NK-92 (cell line): Measurements from ENCODE around the gene ZBTB9.

Experiments
- DNase-seq: peaks from one replicate; lab custom pipeline; 2025; ENCODE audit not compliant: unreplicated experiment; lab: John Stamatoyannopoulos, UW

Gene ZBTB9

DNA sequence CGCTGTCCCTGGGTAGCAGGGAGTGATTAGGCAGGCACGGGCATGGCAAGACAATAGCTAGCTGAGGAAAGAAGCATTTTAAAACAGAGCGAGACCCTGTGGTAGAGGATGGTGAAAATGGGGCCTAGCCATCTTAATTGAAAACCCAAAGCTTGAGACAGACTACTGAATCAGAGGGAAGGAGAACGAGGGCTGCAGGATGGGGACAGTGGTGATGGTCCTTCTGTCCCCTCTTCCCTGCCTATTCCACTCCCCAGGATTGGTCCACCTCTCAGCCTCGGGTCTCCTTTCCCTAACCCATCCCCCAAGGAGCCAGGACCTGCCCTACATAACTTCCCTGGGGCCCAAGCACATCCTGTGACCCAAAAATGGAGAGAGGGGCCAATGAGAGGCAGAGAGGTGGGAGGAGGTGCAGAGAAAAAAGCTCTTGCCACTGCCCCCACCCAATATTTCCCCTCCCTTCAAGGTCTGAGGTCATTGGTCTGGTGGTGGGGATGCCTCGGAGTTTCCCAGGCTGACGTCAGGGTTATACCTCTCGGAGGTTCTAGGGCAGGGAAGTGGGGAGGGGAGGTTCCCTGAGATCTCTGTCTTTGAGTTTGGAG, 35.6 kb upstream of the ZBTB9 start:
- DNase-seq: no peak

- no peak for DNase-seq
Observed at GRCh38 chr6:33419580-33420490, 34.5 kb upstream of the ZBTB9 start, which contains the start of gene SYNGAP1. Gene SYNGAP1 (plus strand): TSS chr6:33420065. CDS start chr6:33420265, 200 bp downstream.

- DNase-seq: no peak
Observed at GRCh38 chr6:33420491-33421343, 33.7 kb upstream of the ZBTB9 start.

GRCh38 chr6:33421344-33421643, 33.1 kb upstream of the ZBTB9 start:
- no peak for DNase-seq

- no peak for DNase-seq
Observed at GRCh38 chr6:33423777-33424176, 30.6 kb upstream of the ZBTB9 start.

DNA sequence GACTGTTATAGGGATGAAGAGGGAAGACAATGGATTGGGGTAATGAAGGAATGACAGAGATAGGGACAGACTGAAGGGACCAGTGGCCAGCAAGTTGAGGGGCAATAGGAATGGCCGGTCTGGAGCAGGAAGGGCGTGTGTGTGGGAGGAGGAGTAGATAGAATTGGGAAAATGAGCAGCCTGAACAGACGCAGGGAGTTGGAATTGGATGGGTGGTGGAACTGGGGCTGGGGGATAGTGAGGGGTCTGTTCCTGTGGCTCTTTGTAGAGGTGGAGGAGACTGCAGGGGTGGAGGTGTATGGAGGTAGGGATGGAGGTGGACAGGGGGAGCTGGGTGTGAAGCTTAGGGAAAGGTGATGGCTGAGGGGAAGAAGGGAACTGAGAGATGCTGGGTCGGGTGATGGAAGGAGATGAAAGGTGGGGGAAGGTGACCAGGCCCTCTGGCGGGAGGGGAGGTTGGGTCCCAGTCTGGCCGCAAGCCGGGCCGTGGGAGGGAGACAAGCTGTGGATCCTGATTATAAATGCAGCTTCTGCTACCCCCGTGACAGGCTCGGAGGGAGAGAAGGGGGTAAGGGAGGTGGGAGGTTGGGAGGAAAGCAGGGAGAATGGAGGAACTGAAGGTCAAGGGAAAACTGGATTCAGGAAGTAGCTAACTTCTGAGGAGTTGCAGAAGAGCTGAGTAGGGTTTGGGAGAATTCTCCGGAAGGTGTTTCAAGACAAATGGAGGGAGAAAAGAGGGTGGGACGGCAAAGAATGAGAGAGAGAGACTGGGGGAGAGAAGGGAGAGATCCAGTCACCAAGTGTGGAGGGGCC, 29.3 kb upstream of the ZBTB9 start:
- no peak for DNase-seq

DNA sequence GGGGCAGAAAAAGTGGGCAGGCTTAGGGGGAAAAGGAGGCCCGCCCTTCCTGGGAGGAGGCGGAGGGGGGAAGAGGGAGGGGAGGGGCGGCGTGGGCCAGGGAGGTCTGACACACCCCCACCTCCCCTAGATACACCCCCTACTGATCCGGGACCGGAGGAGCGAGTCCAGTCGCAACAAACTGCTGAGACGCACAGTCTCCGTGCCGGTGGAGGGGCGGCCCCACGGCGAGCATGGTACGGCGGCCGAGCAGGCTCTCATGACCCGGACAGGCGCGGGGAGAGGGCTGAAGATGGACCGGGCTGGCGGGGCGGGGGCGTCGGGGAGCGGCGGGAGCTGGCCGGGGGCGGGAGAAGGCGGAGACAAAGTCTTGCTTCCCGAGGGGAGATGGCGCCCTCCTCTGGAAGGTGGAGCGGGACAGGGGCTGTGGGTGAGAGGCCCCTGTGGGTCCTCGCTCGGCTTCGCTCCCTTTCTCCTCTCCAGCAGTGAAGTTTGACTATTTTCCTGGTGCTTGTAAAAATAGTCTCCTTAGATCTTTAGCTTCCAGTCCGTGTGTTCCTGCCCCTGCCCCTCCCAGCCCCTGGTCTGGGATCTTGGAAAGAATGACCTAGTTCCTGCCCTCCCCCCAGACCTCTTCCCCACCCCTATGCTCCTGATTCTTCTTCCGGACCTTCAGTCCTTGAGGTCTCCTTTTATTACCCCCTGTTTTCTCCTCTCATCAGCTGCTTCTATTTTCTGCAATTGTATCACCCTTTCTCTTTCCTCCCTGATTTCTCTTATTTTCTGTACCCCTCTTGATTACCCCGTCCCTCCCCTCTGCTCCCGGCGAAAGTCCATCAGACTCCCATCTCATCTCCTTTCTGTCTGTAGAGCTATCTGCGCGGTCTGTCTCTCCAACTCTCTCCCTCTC, 28.5 kb upstream of the ZBTB9 start:
- peak; percentile 16 for DNase-seq

DNA sequence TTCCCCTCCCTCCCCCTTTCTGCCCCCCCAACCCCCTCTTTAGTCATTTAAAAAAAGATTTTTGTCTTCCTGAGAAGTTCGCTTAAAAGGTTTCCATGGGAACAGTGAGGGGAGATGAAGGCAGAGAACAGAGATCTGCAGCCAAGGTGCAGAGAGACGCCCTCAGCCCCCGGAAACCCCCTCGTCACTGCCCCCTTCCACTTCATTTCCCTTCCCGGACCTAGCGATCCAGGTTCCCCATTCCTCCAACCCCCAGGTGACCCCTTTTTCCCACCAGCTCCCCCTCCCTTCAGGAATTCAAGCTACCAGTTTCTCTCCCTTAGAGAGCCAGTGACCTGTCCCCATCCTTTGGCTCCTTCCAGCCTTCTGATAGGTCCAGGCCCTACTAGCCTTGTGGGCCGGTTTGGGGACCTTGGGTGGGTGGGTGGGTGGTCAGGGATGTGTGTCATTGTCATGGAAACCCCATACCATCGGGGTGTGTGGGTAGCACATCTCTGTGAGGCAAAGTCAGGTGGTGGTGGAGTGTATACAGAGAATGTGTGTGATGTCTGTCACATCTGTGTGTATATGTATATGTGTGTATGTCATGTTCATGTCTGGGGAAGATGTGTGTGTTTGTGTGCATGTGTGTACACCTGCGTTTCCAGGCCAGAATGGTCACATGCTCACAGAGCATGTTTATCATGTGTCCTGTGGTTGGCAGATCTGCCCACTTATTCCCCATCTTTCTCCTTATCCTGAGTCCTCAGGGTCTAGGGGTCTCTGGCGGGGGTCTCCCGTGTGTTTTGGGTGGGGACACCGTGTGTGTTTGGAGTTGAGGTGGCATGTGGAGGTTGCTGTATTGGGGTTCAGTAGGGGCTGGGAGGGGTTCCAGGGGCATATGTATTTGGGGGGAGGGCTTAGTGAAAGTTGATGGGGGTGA, 27.5 kb upstream of the ZBTB9 start:
- DNase-seq: no peak

- no peak for DNase-seq
Observed at GRCh38 chr6:33427585-33428223, 26.7 kb upstream of the ZBTB9 start.

- DNase-seq: no peak
Observed at GRCh38 chr6:33428224-33428965, 26.0 kb upstream of the ZBTB9 start.

- DNase-seq: no peak
Observed at GRCh38 chr6:33428966-33429749, 25.2 kb upstream of the ZBTB9 start.

GRCh38 chr6:33429750-33430052, 24.7 kb upstream of the ZBTB9 start:
- DNase-seq: no peak

DNA sequence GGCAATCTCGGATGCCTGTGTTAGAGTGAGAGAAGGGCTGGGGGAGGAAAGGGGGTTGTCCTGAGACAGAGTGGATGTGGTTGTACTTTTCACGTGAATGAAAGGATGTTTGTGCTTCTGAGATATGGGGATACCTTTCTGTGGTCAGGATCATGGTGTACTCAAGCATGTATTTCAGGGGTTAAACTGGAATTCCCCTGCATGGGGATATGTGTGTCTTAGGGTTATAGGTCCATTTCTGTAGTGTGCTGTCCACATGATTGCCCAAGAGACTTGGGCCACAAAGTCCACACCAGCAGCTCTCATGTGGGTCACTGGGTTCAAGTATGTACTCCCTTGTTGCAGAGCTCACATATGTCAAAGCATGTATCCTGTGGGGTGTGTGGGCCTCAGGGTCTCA, 24.0 kb upstream of the ZBTB9 start:
- DNase-seq: no peak

DNA sequence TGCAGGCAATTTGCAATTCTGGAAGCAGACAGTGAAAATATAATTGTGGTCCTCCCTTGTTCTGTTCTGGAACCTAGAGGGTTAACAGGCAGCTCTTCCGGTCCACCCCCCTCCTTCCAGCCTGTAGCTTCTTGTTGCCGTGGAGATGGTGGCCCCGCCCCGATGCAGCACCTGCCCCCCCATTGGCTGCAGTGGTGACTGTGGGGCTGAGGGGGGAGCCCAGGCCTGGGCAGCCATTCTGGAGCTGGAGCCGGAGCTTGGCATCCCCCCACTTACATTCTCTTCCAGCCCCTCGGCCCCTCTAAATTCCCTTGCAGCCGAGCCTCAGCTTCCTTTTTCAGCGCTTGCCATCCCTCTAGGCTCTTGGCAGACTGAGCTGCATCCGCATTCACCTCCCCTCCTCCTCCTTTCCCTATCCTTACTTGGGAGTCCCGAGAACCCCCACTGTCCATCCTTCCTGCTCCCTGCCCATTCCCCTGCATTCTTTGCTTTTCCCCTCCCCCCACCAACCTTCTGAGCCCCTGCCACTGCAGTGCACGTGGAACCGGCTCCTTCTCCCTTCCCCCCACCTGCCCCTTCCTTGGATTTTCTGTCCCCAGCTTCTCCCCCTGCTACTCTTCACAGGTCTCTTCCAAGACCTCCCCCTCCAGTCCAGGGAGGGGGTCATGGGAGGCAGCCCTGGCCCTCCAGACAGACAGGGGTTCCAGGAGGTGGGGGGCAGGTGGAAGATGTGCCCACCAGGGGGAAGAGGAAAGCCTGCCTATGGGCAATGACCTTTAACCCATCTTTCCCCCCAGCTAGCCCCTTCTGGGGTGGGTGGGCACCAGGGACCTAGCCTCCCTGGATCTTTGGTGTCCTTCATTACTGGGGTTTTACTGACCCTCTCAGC, 23.1 kb upstream of the ZBTB9 start:
- peak; percentile 11 for DNase-seq

DNA sequence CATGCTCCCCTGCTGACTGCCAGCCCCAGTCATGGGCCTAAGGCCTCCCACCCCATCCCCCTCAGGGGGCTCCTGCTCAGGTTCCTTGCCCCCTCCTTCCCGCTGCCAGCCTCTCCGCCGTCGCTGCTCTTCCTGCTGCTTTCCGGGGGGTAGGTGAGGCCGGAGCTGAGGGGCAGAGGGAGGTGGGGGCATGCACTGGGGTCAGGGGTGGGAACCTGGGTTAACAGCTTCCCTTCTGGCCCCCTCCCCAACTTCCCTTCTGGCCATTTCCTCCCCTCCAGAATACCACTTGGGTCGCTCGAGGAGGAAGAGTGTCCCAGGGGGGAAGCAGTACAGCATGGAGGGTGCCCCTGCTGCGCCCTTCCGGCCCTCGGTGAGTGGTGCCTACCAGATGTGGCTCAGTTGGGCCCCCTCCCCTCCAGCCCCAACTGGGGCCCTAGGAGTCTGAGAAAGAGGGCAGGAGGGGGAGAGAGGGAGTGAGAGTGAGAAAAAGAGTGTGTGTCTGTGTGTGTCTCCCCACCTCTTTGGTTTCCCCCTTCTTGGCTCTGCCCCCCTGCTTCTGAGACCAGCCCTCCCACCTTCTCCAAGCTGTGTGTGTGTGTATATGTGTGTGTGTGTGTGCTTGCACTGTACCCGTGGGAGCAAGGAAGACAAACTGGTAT, 22.4 kb upstream of the ZBTB9 start:
- DNase-seq: no peak
